AG04450 (cell line): Measurements from ENCODE around the gene OPALIN. TPM values are rescaled to one million over a fixed set of nuclear protein-coding genes. Genes with fewer than 3 reads are reported as not detected.

Experiments
- CTCF ChIA-PET: fragments of 300-600, 350-600 bp; formaldehyde crosslinking; extraction: SDS; loops from one replicate; lab custom pipeline; 2022; ENCODE audit warnings: antibody characterized with exemption, inconsistent platforms; lab: Charles Lee
- POLR2A ChIA-PET: fragments of 350-600 bp; formaldehyde crosslinking; extraction: SDS; loops from one replicate; lab custom pipeline; 2021; ENCODE audit warnings: antibody characterized with exemption, inconsistent platforms; lab: Yijun Ruan, JAX
- DNase-seq: peaks from one replicate; pipeline ENCODE4 v3.0.0-alpha.2; 2011; ENCODE audit warnings: low read depth, low spot score
- H3K27ac ChIP-seq: one replicate; pipeline ENCODE4 v1.5.1; 2012; ENCODE audit warnings: low read depth, low read length, control low read depth
- H3K27me3 ChIP-seq: one replicate; pipeline ENCODE4 v1.6.0; 2012; ENCODE audit warnings: low read length; ENCODE audit not compliant: control insufficient read depth, insufficient read depth
- H3K4me3 ChIP-seq: 2 replicates; pipeline ENCODE4 v1.5.1; 2011; ENCODE audit warnings: mild to moderate bottlenecking, low read depth, low read length, control low read depth
- H3K9me3 ChIP-seq: 2 replicates; pipeline ENCODE4 v1.5.1; 2012; ENCODE audit warnings: low read length; ENCODE audit not compliant: control insufficient read depth, insufficient read depth
- CTCF ChIP-seq: IDR thresholded peaks from 2 replicates; pipeline ENCODE4 v1.5.1; 2011; ENCODE audit warnings: low read depth, low read length, control low read depth, inconsistent platforms
- polyA plus RNA-seq: library from polyadenylated mRNA; depleted of rRNA; stranded (reverse); fragments of >200 nt; gene quantifications from 2 replicates; pipeline ENCODE4 v1.2.3, GENCODE V29; 2011

The OPALIN gene
- polyA plus RNA-seq, 1 experiment: not detected

GRCh38 chr10:96338279-96338925, 20.4 kb downstream of the OPALIN start:
- ChIA-PET CTCF (interaction anchor here (0.5 to 8.5 kb wide), 5 partner anchors 8 to 571 kb away, joined by 3 to 90 read pairs (median 5); no protein-coding TSS in a partner anchor), POLR2A (no interaction called here)
- Histone ChIP-seq H3K9me3 (no peaks in the 10 kb centered on the region), H3K4me3 (no peak overlapping the region), H3K27ac (no peak overlapping the region), H3K27me3 (no peaks in the 10 kb centered on the region)
- DNase-seq: no peak
- no peak for TF ChIP-seq CTCF

GRCh38 chr10:96337106-96337505, 21.7 kb downstream of the OPALIN start:
- H3K27me3 ChIP-seq: no peaks in the 10 kb centered on the region
- CTCF ChIA-PET: interaction anchor here (0.8 to 8.5 kb wide), 5 partner anchors 15 to 321 kb away, joined by 3 to 90 read pairs (median 3); no protein-coding TSS in a partner anchor
- no peaks in the 10 kb centered on the region for H3K9me3 ChIP-seq
- TF ChIP-seq CTCF: no peak
- H3K27ac ChIP-seq: no peak overlapping the region
- H3K4me3 ChIP-seq: no peak overlapping the region
- no peak for DNase-seq
- POLR2A ChIA-PET: no interaction called here

GRCh38 chr10:96334616-96335526, 23.9 kb downstream of the OPALIN start:
- no peaks in the 10 kb centered on the region for H3K27me3 ChIP-seq
- DNase-seq: peak; percentile 10
- ChIA-PET POLR2A (no interaction called here), CTCF (interaction anchor here (0.6 to 8.5 kb wide), 20 partner anchors 10 to 641 kb away, joined by 3 to 90 read pairs (median 4); partner anchors contain the start of gene TCTN3)
- no peak overlapping the region for H3K4me3 ChIP-seq
- H3K27ac ChIP-seq: no peak overlapping the region
- H3K9me3 ChIP-seq: no peaks in the 10 kb centered on the region
- peak; percentile 83 for TF ChIP-seq CTCF

GRCh38 chr10:96333101-96333500, 25.7 kb downstream of the OPALIN start:
- H3K9me3 ChIP-seq: no peaks in the 10 kb centered on the region
- H3K27me3 ChIP-seq: no peaks in the 10 kb centered on the region
- ChIA-PET POLR2A (no interaction called here), CTCF (interaction anchor here (1.1 to 2.0 kb wide), 2 partner anchors 10 kb away, joined by 3 to 15 read pairs; no protein-coding TSS in a partner anchor)
- H3K27ac ChIP-seq: no peak overlapping the region
- TF ChIP-seq CTCF: no peak
- DNase-seq: no peak
- no peak overlapping the region for H3K4me3 ChIP-seq
